Hematopoietic multipotent progenitor cell treated with erythropoietin and hydrocortisone succinate and interleukin-3 and kit ligand, for 8 days (in vitro differentiated cells): ENCODE data around the gene STAP2.
"Not testable (repeated sequence)": the region's sequence is repeated elsewhere in the genome, so short reads cannot be mapped to it uniquely, and the experiment has no call there.

ENCODE experiments used
- DNase-seq: peaks from one replicate; pipeline ENCODE4 v3.0.0-alpha.2; 2015

The STAP2 gene

DNA sequence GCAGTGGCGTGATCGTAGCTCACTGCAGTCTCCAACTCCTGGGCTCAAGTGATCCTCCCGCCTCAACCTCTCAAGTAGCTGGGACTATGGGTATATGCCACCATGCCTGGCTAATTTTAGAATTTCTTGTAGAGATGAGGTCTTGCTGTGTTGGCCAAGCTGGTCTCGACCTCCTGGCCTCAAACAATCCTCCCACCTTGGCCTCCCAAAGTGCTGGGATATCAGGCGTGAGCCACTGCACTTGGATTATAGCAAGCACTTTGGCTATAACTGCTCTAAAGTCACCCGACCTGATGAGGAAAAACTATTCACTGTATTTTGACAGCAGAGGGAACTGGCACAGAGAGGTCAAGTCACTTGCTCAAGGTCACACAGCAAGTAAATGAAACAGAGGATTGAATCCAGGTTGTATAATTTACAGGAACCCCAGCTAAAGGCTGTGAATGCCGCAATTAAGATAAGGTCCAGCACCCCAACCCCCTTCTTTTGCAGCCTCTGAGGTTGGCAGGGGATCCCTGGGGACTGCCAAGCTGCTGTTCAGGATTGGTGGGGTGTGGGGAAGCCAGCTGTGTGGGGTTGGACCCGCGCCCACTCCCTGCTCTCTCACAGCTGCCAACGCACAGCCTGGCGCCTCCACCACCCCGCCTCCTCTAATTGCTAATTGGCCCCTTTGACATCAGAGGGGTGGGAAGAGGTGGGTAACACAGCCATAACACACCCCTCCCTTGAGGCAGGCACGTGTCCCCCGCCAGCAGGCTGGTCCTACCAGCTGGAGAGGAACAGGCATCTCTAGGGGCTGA lies 42.5 kb downstream of the STAP2 start:
- DNase-seq: peak; percentile 39

DNA sequence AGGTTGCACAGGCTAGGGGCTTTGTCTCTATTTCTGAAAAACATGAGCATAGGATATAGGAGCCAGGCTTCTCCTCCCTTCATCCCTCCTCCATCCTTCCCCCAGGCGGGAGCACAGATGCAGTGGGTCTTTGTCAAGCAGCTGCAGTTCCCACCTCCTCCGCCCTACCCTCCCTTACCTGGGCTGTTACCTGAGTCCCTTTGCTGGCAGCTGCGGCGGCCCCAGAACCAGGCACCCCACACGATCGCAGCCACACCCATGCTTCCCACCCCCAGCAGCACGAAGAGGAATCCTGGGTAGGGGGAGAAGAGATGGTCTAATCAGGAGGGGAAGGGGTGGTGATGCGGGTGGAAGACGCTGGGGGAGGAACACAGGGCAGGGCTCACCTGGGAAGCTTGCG lies 44.2 kb downstream of the STAP2 start:
- DNase-seq: no peak

GRCh38 chr19:4292515-4292914 lies 46.1 kb downstream of the STAP2 start:
- DNase-seq: no peak

DNA sequence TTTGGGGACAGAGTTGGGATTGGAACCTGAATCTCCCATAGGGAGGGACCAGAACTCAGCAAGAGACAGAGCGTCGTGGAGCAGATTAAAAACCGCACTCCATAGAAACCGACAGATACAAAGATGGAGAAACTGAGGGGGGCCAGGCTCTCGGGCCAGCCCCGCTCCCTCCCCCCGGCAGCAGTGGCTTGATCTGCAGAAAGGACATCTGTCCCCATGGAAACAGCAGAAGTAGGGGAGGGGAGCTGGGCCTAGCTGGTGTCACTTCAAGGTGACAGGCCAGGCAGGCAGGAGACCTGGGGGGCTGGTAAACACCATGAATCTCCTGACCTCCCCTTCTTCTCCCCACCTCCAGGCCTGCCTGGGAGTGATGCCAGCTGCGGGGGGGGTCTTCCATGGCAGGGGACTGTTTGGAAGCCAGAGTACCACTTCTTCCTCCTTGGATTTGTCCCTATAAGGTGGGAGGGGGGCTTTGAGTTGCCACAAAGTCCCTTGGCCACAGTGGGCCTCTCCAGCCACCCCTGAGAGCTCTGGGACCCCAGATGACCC lies 47.4 kb downstream of the STAP2 start:
- no peak for DNase-seq

DNA sequence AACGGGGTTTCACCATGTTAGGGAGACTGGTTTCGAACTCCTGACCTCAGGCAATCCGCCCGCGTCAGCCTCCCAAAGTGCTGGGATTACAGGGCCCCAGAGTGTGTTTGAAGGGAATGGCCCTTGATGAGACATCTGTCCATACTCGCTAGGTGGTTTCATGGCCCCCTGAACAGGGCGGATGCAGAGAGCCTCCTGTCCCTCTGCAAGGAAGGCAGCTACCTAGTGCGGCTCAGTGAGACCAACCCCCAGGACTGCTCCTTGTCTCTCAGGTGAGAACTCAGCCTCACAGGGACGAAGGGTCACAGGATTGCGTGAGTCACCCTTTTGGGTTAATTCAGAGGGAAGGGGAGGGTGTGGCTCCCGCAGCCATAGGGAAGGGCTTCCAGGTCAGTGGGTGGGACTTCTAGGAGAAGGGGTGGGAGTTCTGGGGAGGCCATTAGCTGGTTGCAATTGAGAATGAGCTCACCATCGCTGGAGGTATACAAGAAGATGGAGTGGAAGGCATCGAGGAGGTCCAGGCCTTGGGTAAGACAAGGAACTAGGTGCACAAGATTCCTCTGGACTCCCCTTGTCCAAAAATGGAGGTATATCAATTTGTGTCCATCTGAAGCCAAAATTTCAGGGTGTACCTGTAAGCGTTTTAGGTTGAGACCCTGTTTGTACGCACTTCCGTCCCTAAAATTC lies 50.4 kb downstream of the STAP2 start:
- DNase-seq: no peak

GRCh38 chr19:4286141-4286540 lies 52.5 kb downstream of the STAP2 start:
- DNase-seq: not testable (repeated sequence)

GRCh38 chr19:4284974-4285373 lies 53.7 kb downstream of the STAP2 start:
- DNase-seq: no peak

GRCh38 chr19:4284176-4284958 lies 54.3 kb downstream of the STAP2 start:
- DNase-seq: peak; percentile 14

GRCh38 chr19:4279530-4280422 lies 58.9 kb downstream of the STAP2 start:
- no peak for DNase-seq

- no peak for DNase-seq
Observed at GRCh38 chr19:4279267-4279529, 59.4 kb downstream of the STAP2 start.

- no peak for DNase-seq
Observed at GRCh38 chr19:4278419-4279266, 60.0 kb downstream of the STAP2 start, which contains the start of gene SHD. Gene SHD (plus strand): TSS chr19:4279266. CDS start chr19:4280064, 798 bp downstream.

DNA sequence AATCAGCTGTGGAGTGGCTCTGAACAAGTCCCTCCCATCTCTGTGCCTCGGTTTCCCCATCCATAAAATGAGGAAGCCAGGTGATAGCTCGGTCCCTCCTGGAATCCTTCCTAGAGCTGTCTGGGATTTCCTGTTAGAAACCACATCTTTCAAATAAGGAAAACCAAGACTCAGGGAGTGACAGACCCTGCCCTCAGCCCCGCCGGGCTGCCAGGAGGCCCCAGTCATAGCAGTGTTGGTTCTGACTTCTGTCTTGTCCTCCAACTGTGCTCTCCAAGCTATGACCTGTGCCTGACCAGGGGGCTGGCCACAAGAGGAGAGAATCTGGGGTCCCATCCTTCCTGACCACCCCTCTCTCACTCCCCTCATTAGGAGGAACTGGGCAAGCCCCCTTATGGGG lies 60.6 kb downstream of the STAP2 start:
- no peak for DNase-seq

- no peak for DNase-seq
Observed at GRCh38 chr19:4277191-4277696, 61.4 kb downstream of the STAP2 start.

- DNase-seq: not testable (repeated sequence)
Observed at GRCh38 chr19:4274321-4274686, 64.3 kb downstream of the STAP2 start.
